Stimulated activated naive B cell treated with anti-CD40 and anti-IgM and Interleukin-4, amounts not matched to agents 10 μg/mL and 1 μg/mL and 100 μg/mL, for 72 hours (primary cell): ENCODE results near the gene FBXL7.
"Not testable (repeated sequence)": the region's sequence is repeated elsewhere in the genome, so short reads cannot be mapped to it uniquely, and the experiment has no call there.

Experiments used
- ATAC-seq, 2 donors: fragments of 150-1000 bp; cut with Tn5 transposase; replicated peaks; 2 replicates each; pipeline ENCODE4 v1.10.0; 2021; ENCODE audit warnings: moderate library complexity in 1 of 2
- DNase-seq: peaks from one replicate; pipeline ENCODE4 v3.0.0; 2021
- H3K27ac Mint-ChIP-seq: one replicate; pipeline ENCODE4 v1.8.0; 2022; ENCODE audit warnings: mild to moderate bottlenecking, mixed read lengths
- H3K27me3 Mint-ChIP-seq, 2 donors: one replicate each; pipeline ENCODE4 v1.8.0; 2022; ENCODE audit warnings: mixed read lengths in 2 of 2
- H3K36me3 Mint-ChIP-seq, 2 donors: one replicate each; pipeline ENCODE4 v1.8.0; 2022; ENCODE audit warnings: mixed read lengths in 2 of 2, mild to moderate bottlenecking in 1 of 2
- H3K4me1 Mint-ChIP-seq, 2 donors: one replicate each; pipeline ENCODE4 v1.8.0; 2022; ENCODE audit warnings: mixed read lengths in 2 of 2, mild to moderate bottlenecking in 1 of 2
- H3K4me3 Mint-ChIP-seq, 2 donors: one replicate each; pipeline ENCODE4 v1.8.0; 2022; ENCODE audit warnings: mild to moderate bottlenecking in 2 of 2, mixed read lengths in 2 of 2, moderate library complexity in 1 of 2
- H3K9me3 Mint-ChIP-seq, 2 donors: one replicate each; pipeline ENCODE4 v1.8.0; 2022; ENCODE audit warnings: mixed read lengths in 2 of 2, mild to moderate bottlenecking in 1 of 2

FBXL7 gene

GRCh38 chr5:15844253-15844652, 344.3 kb downstream of the FBXL7 start:
- Mint-ChIP-seq H3K4me1 (no peaks in the 10 kb centered on the region), H3K27ac (no peak overlapping the region), H3K36me3 (no peaks in the 10 kb centered on the region)

GRCh38 chr5:15844871-15845270, 344.9 kb downstream of the FBXL7 start:
- Mint-ChIP-seq H3K4me1 (no peaks in the 10 kb centered on the region), H3K27me3 (no peaks in the 10 kb centered on the region), H3K27ac (no peak overlapping the region), H3K4me3 (no peak overlapping the region), H3K9me3 (peaks cover 7 to 12% of the 10 kb centered on the region in 2 donors), H3K36me3 (no peaks in the 10 kb centered on the region)
- ATAC-seq (no peak), DNase-seq (no peak)

More at GRCh38 chr5:15844253-15844652, 344.3 kb downstream of the FBXL7 start:
- ATAC-seq (no peak), DNase-seq (no peak)
- Mint-ChIP-seq H3K9me3 (peaks cover 10 to 11% of the 10 kb centered on the region in 2 donors), H3K27me3 (no peaks in the 10 kb centered on the region), H3K4me3 (no peak overlapping the region)

GRCh38 chr5:15850536-15850935, 350.6 kb downstream of the FBXL7 start:
- Mint-ChIP-seq H3K27ac (no peak overlapping the region), H3K9me3 (peaks cover 3 to 4% of the 10 kb centered on the region in 2 donors), H3K36me3 (no peaks in the 10 kb centered on the region), H3K4me3 (no peak overlapping the region), H3K27me3 (no peaks in the 10 kb centered on the region), H3K4me1 (no peaks in the 10 kb centered on the region)
- DNase-seq (no peak), ATAC-seq (no peak)

- no peaks in the 10 kb centered on the region for H3K36me3 Mint-ChIP-seq
- no peaks in the 10 kb centered on the region for H3K4me1 Mint-ChIP-seq
Observed at GRCh38 chr5:15850939-15851341, 351.0 kb downstream of the FBXL7 start.

GRCh38 chr5:15852217-15852616, 352.2 kb downstream of the FBXL7 start:
- no peak for DNase-seq
- Mint-ChIP-seq H3K4me3 (no peak overlapping the region), H3K4me1 (no peaks in the 10 kb centered on the region), H3K36me3 (no peaks in the 10 kb centered on the region), H3K27ac (no peak overlapping the region), H3K27me3 (no peaks in the 10 kb centered on the region), H3K9me3 (peaks cover 4 to 5% of the 10 kb centered on the region in 2 donors)
- no peak for ATAC-seq

More at GRCh38 chr5:15850939-15851341, 351.0 kb downstream of the FBXL7 start:
- H3K27me3 Mint-ChIP-seq, result no peaks in the 10 kb centered on the region
- H3K4me3 Mint-ChIP-seq, result no peak overlapping the region
- H3K27ac Mint-ChIP-seq, result no peak overlapping the region
- DNase-seq (no peak), ATAC-seq (no peak)
- peaks cover 4% of the 10 kb centered on the region in 2 donors for H3K9me3 Mint-ChIP-seq

GRCh38 chr5:15852949-15853348, 353.0 kb downstream of the FBXL7 start:
- Mint-ChIP-seq H3K4me3 (no peak overlapping the region), H3K9me3 (peaks cover 4 to 5% of the 10 kb centered on the region in 2 donors), H3K36me3 (no peaks in the 10 kb centered on the region), H3K27me3 (no peaks in the 10 kb centered on the region), H3K4me1 (no peaks in the 10 kb centered on the region), H3K27ac (no peak overlapping the region)
- DNase-seq (no peak), ATAC-seq (no peak)

GRCh38 chr5:15858326-15858725, 358.3 kb downstream of the FBXL7 start:
- Mint-ChIP-seq H3K27me3 (no peaks in the 10 kb centered on the region), H3K4me1 (no peaks in the 10 kb centered on the region), H3K36me3 (no peaks in the 10 kb centered on the region), H3K9me3 (peaks cover 9% of the 10 kb centered on the region in 2 donors), H3K27ac (no peak overlapping the region), H3K4me3 (no peak overlapping the region)
- ATAC-seq (no peak), DNase-seq (no peak)

- Mint-ChIP-seq H3K36me3 (no peaks in the 10 kb centered on the region), H3K4me1 (no peaks in the 10 kb centered on the region), H3K27me3 (no peaks in the 10 kb centered on the region), H3K4me3 (no peak overlapping the region), H3K9me3 (peaks cover 11 to 15% of the 10 kb centered on the region in 2 donors), H3K27ac (no peak overlapping the region)
- DNase-seq (no peak), ATAC-seq (no peak)
Observed at GRCh38 chr5:15864536-15865215, 364.7 kb downstream of the FBXL7 start.

- not testable (repeated sequence) for H3K27me3 Mint-ChIP-seq, DNase-seq, H3K4me3 Mint-ChIP-seq, H3K36me3 Mint-ChIP-seq, H3K27ac Mint-ChIP-seq, H3K4me1 Mint-ChIP-seq, ATAC-seq
- H3K9me3 Mint-ChIP-seq, result peaks cover 21 to 30% of the 10 kb centered on the region in 2 donors
Observed at GRCh38 chr5:15872259-15872658, 372.3 kb downstream of the FBXL7 start.

- Mint-ChIP-seq H3K36me3 (no peaks in the 10 kb centered on the region), H3K9me3 (peaks cover 12 to 14% of the 10 kb centered on the region in 2 donors), H3K27ac (no peak overlapping the region), H3K27me3 (no peaks in the 10 kb centered on the region), H3K4me1 (no peaks in the 10 kb centered on the region), H3K4me3 (no peak overlapping the region)
- no peak for DNase-seq
- peak in 1 of 2 donors; percentile 12 for ATAC-seq
Observed at GRCh38 chr5:15877914-15878313, 377.9 kb downstream of the FBXL7 start.

- Mint-ChIP-seq H3K36me3 (no peaks in the 10 kb centered on the region), H3K9me3 (peaks cover 6 to 9% of the 10 kb centered on the region in 2 donors), H3K4me3 (no peak overlapping the region), H3K27me3 (no peaks in the 10 kb centered on the region), H3K27ac (no peak overlapping the region), H3K4me1 (no peaks in the 10 kb centered on the region)
- ATAC-seq, result no peak
- DNase-seq, result no peak
Observed at GRCh38 chr5:15880201-15880600, 380.2 kb downstream of the FBXL7 start.

- ATAC-seq (no peak), DNase-seq (no peak)
- H3K36me3 Mint-ChIP-seq, result no peaks in the 10 kb centered on the region
- no peak overlapping the region for H3K4me3 Mint-ChIP-seq
- no peak overlapping the region for H3K27ac Mint-ChIP-seq
- no peaks in the 10 kb centered on the region for H3K27me3 Mint-ChIP-seq
- H3K4me1 Mint-ChIP-seq, result no peaks in the 10 kb centered on the region
- peaks cover 4 to 9% of the 10 kb centered on the region in 2 donors for H3K9me3 Mint-ChIP-seq
Observed at GRCh38 chr5:15885156-15885555, 385.2 kb downstream of the FBXL7 start.

GRCh38 chr5:15886156-15886555, 386.2 kb downstream of the FBXL7 start:
- no peaks in the 10 kb centered on the region for H3K27me3 Mint-ChIP-seq
- H3K36me3 Mint-ChIP-seq, result no peaks in the 10 kb centered on the region
- no peak for ATAC-seq
- H3K9me3 Mint-ChIP-seq, result peaks cover 4 to 7% of the 10 kb centered on the region in 2 donors
- no peak overlapping the region for H3K4me3 Mint-ChIP-seq
- DNase-seq, result no peak
- no peaks in the 10 kb centered on the region for H3K4me1 Mint-ChIP-seq
- H3K27ac Mint-ChIP-seq, result no peak overlapping the region

- Mint-ChIP-seq H3K4me1 (no peaks in the 10 kb centered on the region), H3K4me3 (no peak overlapping the region), H3K36me3 (no peaks in the 10 kb centered on the region), H3K9me3 (no peaks in the 10 kb centered on the region), H3K27ac (no peak overlapping the region), H3K27me3 (no peaks in the 10 kb centered on the region)
- no peak for ATAC-seq
- no peak for DNase-seq
Observed at GRCh38 chr5:15887093-15887492, 387.1 kb downstream of the FBXL7 start.

- Mint-ChIP-seq H3K4me3 (no peak overlapping the region), H3K36me3 (no peaks in the 10 kb centered on the region), H3K27me3 (no peaks in the 10 kb centered on the region), H3K27ac (no peak overlapping the region), H3K4me1 (no peaks in the 10 kb centered on the region), H3K9me3 (no peaks in the 10 kb centered on the region)
- DNase-seq (no peak), ATAC-seq (no peak)
Observed at GRCh38 chr5:15889001-15889400, 389.0 kb downstream of the FBXL7 start.
